HepG2 (cell line): ENCODE measurements around the gene ATP6V1G2. TPM values are rescaled to one million over a fixed set of nuclear protein-coding genes. Genes with fewer than 3 reads are reported as not detected.
A peak's percentile ranks its signal among the peaks of the same experiment; 100 is the strongest.

ENCODE experiments used
- AKAP8 ChIP-seq: sonication (generic); formaldehyde crosslinking; IDR thresholded peaks from 2 replicates; pipeline ENCODE4 v1.5.1; 2020; ENCODE audit warnings: mild to moderate bottlenecking, missing genetic modification reagents
- ATF1 ChIP-seq: IDR thresholded peaks from 2 replicates; pipeline ENCODE4 v1.6.1; 2016; ENCODE audit warnings: mild to moderate bottlenecking, control low read depth
- FOXA1 ChIP-seq, 2 experiments: fragments of 450-650 bp in 1 of 2; sonication (generic) in 1 of 2; formaldehyde crosslinking in 1 of 2; IDR thresholded peaks; 2 replicates each; pipeline versions ENCODE4 v1.4.0 to v1.6.1; 2016 to 2020; ENCODE audit warnings: missing genetic modification reagents in 1 of 2
- HDAC1 ChIP-seq: sonication (generic); formaldehyde crosslinking; IDR thresholded peaks from 2 replicates; pipeline ENCODE4 v1.5.1; 2020; ENCODE audit warnings: mild to moderate bottlenecking, missing genetic modification reagents
- MXI1 ChIP-seq: IDR thresholded peaks from 3 replicates; pipeline ENCODE4 v1.6.1; 2012; ENCODE audit warnings: low read depth, low read length, inconsistent platforms, borderline replicate concordance
- NBN ChIP-seq: fragments of 450-650 bp; conservative IDR thresholded peaks from 2 replicates; pipeline ENCODE4 v1.6.1; 2017
- RARG ChIP-seq: sonication (generic); formaldehyde crosslinking; IDR thresholded peaks from 2 replicates; pipeline ENCODE4 v1.4.0; 2020; ENCODE audit warnings: low read depth, mild to moderate bottlenecking, missing genetic modification reagents
- ZFP37 ChIP-seq: sonication (generic); formaldehyde crosslinking; IDR thresholded peaks from 2 replicates; pipeline ENCODE4 v1.4.0; 2020; ENCODE audit warnings: missing genetic modification reagents, borderline replicate concordance
- ZFP41 ChIP-seq: sonication (generic); formaldehyde crosslinking; IDR thresholded peaks from 2 replicates; pipeline ENCODE4 v1.4.0; 2020; ENCODE audit warnings: mild to moderate bottlenecking, missing genetic modification reagents, borderline replicate concordance
- ZNF12 ChIP-seq: sonication (generic); formaldehyde crosslinking; IDR thresholded peaks from 2 replicates; pipeline ENCODE4 v1.5.0; 2020; ENCODE audit warnings: missing genetic modification reagents
- ZNF556 ChIP-seq: sonication (generic); formaldehyde crosslinking; IDR thresholded peaks from 2 replicates; pipeline ENCODE4 v1.4.0; 2020; ENCODE audit warnings: mild to moderate bottlenecking, missing genetic modification reagents, borderline replicate concordance
- ZNF7 ChIP-seq: IDR thresholded peaks from 2 replicates; pipeline ENCODE4 v1.6.1; 2016; ENCODE audit warnings: missing biosample characterization, missing genetic modification reagents
- ZNF83 ChIP-seq: sonication (generic); formaldehyde crosslinking; IDR thresholded peaks from 2 replicates; pipeline ENCODE4 v1.4.0; 2020; ENCODE audit warnings: missing genetic modification reagents, mild to moderate bottlenecking, borderline replicate concordance
- ZSCAN25 ChIP-seq: sonication (generic); formaldehyde crosslinking; IDR thresholded peaks from 2 replicates; pipeline ENCODE4 v1.8.0; 2022; ENCODE audit warnings: mild to moderate bottlenecking, missing genetic modification reagents
- polyA plus RNA-seq, 8 experiments: library from polyadenylated mRNA; depleted of rRNA in 3 of 8; stranded (reverse) in 7 of 8; unstranded in 1 of 8; fragments of >200 nt; fragmentation: Illumina TruSeq in 4 of 8; extraction: Trizol in 4 of 8; gene quantifications; 2 replicates each; pipeline versions ENCODE4 v1.2.1 to v1.2.3, GENCODE V29; 2011 to 2016; ENCODE audit warnings: low read depth in 4 of 8, missing spikeins in 1 of 8, mixed read lengths in 1 of 8; ENCODE audit not compliant: insufficient read depth in 1 of 8
- total RNA-seq, 5 experiments: library from RNA; depleted of rRNA; stranded (reverse); fragments of >200 nt; fragmentation: Illumina TruSeq; extraction: Trizol; gene quantifications; 2 replicates each; pipeline ENCODE4 v1.2.3, GENCODE V29; 2016; ENCODE audit warnings: low read depth in 1 of 5
- TF ChIP-seq, protein P1 (sequence below): sonication (generic); formaldehyde crosslinking; IDR thresholded peaks from 2 replicates; pipeline ENCODE4 v1.9.0; 2022; ENCODE audit warnings: missing genetic modification reagents, mild to moderate bottlenecking, borderline replicate concordance
- TF ChIP-seq, protein P2 (sequence below): IDR thresholded peaks from 2 replicates; pipeline ENCODE4 v1.6.1; 2016; ENCODE audit warnings: control low read depth
- TF ChIP-seq, protein P3 (sequence below): sonication (generic); formaldehyde crosslinking; IDR thresholded peaks from 2 replicates; pipeline ENCODE4 v1.4.0; 2020; ENCODE audit warnings: missing genetic modification reagents
- TF ChIP-seq, protein P4 (sequence below): sonication (generic); formaldehyde crosslinking; IDR thresholded peaks from 2 replicates; pipeline ENCODE4 v1.5.0; 2020; ENCODE audit warnings: missing genetic modification reagents
- TF ChIP-seq, protein P5 (sequence below): sonication (generic); formaldehyde crosslinking; IDR thresholded peaks from 2 replicates; pipeline ENCODE4 v1.5.1; 2020; ENCODE audit warnings: mild to moderate bottlenecking, missing genetic modification reagents, moderate library complexity

ATP6V1G2 gene
- total and polyA plus RNA-seq, 2 of the 13 experiments (the other 11 are each of a cell fraction or from before 2014, with no cell fraction given) = 0.27 to 0.83 TPM

DNA sequence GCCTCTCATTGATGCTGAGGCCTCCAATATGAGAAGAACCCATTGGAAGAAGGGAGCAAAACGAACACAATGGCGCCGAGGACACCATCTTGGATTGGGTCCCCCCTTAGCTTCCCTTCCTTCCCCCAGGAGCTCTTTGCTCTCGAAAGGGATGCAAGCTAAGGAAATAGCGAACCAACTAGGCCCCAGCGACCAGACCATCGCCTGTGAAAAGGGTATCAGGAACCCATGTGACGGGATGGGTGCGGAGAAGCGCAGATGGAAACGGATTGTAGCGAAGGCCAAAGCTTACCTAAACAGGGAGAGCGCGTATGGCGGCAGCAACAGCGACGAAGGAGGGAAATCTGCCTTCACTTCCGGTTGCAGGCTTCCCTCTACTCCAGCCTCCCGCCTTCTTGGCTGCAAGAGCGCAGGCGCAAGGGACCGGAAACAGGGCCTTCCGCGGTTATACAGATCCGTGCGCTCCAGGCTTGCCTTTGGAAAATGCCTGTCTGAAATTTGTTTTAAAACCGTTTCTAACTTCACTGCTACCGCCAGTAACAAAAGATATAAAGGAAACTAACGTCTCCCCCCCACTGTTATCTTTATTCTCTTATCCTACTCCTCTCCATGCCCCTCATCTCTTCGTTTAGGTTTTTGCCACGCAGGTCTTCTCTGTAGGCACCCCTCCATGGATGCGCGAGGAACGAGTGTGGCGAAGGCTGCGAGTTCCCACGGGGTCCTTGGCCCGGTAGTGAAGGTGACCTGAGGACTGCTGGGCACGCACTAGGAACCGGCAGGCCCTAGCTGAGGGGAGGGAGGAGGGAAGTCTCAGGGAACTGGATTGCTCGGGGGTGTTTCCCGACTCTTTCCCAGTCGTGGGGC lies 4.5 kb downstream of the ATP6V1G2 start, which contains the start of gene DDX39B (continued):
- TF ChIP-seq, protein P1, sequence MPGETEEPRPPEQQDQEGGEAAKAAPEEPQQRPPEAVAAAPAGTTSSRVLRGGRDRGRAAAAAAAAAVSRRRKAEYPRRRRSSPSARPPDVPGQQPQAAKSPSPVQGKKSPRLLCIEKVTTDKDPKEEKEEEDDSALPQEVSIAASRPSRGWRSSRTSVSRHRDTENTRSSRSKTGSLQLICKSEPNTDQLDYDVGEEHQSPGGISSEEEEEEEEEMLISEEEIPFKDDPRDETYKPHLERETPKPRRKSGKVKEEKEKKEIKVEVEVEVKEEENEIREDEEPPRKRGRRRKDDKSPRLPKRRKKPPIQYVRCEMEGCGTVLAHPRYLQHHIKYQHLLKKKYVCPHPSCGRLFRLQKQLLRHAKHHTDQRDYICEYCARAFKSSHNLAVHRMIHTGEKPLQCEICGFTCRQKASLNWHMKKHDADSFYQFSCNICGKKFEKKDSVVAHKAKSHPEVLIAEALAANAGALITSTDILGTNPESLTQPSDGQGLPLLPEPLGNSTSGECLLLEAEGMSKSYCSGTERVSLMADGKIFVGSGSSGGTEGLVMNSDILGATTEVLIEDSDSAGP (CRISPR knock-in tag) = peak; percentile 95
- TF ChIP-seq ZFP37 = peak; percentile 96
- peak; percentile 79 for TF ChIP-seq AKAP8
- TF ChIP-seq MXI1 = peak; percentile 77
- peak; percentile 36 for TF ChIP-seq ZNF83 (CRISPR knock-in tag)
- no peak for TF ChIP-seq FOXA1 (IDR thresholded peaks at IDR 0.05)
- TF ChIP-seq FOXA1 (CRISPR knock-in tag; IDR thresholded peaks at IDR 0.05) = no peak
- TF ChIP-seq ZSCAN25 = peak; percentile 68
- no peak for TF ChIP-seq ZFP41 (CRISPR knock-in tag)
- TF ChIP-seq, protein P2, sequence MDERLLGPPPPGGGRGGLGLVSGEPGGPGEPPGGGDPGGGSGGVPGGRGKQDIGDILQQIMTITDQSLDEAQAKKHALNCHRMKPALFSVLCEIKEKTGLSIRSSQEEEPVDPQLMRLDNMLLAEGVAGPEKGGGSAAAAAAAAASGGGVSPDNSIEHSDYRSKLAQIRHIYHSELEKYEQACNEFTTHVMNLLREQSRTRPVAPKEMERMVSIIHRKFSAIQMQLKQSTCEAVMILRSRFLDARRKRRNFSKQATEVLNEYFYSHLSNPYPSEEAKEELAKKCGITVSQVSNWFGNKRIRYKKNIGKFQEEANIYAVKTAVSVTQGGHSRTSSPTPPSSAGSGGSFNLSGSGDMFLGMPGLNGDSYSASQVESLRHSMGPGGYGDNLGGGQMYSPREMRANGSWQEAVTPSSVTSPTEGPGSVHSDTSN (CRISPR knock-in tag) = no peak
- peak; percentile 74 for TF ChIP-seq ATF1
- peak; percentile 38; the same call in 1 of the 2 replicates for TF ChIP-seq ZNF12
- TF ChIP-seq, protein P3, sequence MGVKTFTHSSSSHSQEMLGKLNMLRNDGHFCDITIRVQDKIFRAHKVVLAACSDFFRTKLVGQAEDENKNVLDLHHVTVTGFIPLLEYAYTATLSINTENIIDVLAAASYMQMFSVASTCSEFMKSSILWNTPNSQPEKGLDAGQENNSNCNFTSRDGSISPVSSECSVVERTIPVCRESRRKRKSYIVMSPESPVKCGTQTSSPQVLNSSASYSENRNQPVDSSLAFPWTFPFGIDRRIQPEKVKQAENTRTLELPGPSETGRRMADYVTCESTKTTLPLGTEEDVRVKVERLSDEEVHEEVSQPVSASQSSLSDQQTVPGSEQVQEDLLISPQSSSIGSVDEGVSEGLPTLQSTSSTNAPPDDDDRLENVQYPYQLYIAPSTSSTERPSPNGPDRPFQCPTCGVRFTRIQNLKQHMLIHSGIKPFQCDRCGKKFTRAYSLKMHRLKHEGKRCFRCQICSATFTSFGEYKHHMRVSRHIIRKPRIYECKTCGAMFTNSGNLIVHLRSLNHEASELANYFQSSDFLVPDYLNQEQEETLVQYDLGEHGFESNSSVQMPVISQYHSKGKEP (CRISPR knock-in tag) = 0 out of 2 replicates have a peak, but pooled peaks have one; percentile 70
- TF ChIP-seq, protein P4, sequence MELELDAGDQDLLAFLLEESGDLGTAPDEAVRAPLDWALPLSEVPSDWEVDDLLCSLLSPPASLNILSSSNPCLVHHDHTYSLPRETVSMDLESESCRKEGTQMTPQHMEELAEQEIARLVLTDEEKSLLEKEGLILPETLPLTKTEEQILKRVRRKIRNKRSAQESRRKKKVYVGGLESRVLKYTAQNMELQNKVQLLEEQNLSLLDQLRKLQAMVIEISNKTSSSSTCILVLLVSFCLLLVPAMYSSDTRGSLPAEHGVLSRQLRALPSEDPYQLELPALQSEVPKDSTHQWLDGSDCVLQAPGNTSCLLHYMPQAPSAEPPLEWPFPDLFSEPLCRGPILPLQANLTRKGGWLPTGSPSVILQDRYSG (CRISPR knock-in tag) = peak; percentile 91
- peak; percentile 85 for TF ChIP-seq HDAC1 (CRISPR knock-in tag)
- TF ChIP-seq ZNF7 (CRISPR knock-in tag) = 0 out of 2 replicates have a peak, but pooled peaks have one; percentile 2
- peak; percentile 89 for TF ChIP-seq RARG
- TF ChIP-seq, protein P5, sequence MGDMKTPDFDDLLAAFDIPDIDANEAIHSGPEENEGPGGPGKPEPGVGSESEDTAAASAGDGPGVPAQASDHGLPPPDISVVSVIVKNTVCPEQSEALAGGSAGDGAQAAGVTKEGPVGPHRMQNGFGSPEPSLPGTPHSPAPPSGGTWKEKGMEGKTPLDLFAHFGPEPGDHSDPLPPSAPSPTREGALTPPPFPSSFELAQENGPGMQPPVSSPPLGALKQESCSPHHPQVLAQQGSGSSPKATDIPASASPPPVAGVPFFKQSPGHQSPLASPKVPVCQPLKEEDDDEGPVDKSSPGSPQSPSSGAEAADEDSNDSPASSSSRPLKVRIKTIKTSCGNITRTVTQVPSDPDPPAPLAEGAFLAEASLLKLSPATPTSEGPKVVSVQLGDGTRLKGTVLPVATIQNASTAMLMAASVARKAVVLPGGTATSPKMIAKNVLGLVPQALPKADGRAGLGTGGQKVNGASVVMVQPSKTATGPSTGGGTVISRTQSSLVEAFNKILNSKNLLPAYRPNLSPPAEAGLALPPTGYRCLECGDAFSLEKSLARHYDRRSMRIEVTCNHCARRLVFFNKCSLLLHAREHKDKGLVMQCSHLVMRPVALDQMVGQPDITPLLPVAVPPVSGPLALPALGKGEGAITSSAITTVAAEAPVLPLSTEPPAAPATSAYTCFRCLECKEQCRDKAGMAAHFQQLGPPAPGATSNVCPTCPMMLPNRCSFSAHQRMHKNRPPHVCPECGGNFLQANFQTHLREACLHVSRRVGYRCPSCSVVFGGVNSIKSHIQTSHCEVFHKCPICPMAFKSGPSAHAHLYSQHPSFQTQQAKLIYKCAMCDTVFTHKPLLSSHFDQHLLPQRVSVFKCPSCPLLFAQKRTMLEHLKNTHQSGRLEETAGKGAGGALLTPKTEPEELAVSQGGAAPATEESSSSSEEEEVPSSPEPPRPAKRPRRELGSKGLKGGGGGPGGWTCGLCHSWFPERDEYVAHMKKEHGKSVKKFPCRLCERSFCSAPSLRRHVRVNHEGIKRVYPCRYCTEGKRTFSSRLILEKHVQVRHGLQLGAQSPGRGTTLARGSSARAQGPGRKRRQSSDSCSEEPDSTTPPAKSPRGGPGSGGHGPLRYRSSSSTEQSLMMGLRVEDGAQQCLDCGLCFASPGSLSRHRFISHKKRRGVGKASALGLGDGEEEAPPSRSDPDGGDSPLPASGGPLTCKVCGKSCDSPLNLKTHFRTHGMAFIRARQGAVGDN (CRISPR knock-in tag) = peak; percentile 93
- TF ChIP-seq ZNF556 = no peak; the same call in 1 of the 2 replicates
- no peak for TF ChIP-seq NBN
